ENCODE results near the gene BHLHA9. TPM values are rescaled to one million over a fixed set of nuclear protein-coding genes. Genes with fewer than 3 reads are reported as not detected.

The BHLHA9 gene
- total RNA-seq, 2 donors from 2014 or later: not detected

DNA sequence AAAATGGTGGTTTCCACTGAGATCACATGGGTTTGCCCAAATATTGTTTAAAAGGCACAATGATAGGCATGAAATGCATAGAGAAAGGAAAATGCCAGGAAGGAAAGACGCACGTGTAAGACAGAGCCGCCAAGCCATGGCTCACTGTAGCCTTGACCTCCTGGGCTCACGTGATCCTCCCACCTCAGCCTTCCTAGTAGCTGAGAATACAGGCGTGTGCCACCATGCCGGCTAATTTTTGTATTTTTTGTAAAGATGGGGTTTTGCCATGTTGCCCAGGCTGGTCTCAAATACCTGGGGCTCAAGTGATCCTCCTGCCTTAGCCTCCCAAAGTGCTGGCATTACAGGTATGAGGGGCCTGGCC lies 4.0 kb downstream of the BHLHA9 start:
- H3K27me3 ChIP-seq (replicated peaks; ENCODE audit: insufficient read depth): no peaks in the 10 kb centered on the region
- DNase-seq (ENCODE audit: low spot score): no peak
- H3K36me3 ChIP-seq: no peaks in the 10 kb centered on the region
- H3K4me1 ChIP-seq (ENCODE audit: control insufficient read depth in 1 of 2, low read depth in 2 of 2): peaks cover 8 to 21% of the 10 kb centered on the region in 2 donors
- no peak overlapping the region for H3K4me3 ChIP-seq
- H3K27ac ChIP-seq: no peak overlapping the region
- TF ChIP-seq, protein P1, sequence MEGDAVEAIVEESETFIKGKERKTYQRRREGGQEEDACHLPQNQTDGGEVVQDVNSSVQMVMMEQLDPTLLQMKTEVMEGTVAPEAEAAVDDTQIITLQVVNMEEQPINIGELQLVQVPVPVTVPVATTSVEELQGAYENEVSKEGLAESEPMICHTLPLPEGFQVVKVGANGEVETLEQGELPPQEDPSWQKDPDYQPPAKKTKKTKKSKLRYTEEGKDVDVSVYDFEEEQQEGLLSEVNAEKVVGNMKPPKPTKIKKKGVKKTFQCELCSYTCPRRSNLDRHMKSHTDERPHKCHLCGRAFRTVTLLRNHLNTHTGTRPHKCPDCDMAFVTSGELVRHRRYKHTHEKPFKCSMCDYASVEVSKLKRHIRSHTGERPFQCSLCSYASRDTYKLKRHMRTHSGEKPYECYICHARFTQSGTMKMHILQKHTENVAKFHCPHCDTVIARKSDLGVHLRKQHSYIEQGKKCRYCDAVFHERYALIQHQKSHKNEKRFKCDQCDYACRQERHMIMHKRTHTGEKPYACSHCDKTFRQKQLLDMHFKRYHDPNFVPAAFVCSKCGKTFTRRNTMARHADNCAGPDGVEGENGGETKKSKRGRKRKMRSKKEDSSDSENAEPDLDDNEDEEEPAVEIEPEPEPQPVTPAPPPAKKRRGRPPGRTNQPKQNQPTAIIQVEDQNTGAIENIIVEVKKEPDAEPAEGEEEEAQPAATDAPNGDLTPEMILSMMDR (IDR thresholded peaks at IDR 0.05): no peak
- no peak for ATAC-seq (ENCODE audit: insufficient number of reproducible peaks, low FRiP score, low read depth)
- H3K9me3 ChIP-seq: no peaks in the 10 kb centered on the region

DNA sequence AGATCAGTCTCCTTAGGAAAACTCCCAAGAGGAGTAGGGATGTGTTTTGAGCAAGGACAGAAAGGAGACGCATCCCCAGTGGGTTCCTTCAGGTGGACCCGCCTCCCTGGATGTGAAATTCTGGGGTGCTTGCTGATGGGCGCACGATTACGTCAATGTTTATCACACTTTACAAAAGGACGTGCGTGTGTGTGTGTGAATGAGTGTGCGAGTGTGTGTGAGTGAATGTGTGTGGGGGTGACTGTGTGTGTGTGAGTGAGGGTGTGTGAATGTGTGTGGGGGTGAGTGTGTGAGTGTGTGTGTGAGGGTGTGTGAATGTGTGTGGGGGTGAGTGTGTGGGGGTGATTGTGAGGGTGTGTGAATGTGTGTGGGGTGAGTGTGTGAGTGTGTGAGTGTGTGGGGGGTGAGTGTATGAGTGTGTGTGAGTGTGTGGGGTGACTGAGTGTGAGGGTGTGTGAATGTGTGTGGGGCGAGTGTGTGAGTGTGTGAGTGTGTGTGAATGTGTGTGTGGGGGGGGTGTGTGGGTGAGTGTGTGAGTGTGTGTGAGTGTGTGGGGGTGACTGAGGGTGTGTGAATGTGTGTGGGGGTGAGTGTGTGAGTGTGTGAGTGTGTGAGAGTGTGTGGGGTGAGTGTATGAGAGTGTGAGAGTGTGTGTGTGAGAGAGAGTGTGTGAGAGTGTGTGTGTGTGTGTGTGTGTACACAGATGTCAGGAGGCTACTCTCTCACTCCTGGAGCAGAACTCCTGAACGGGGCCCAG lies 5.1 kb downstream of the BHLHA9 start:
- H3K4me1 ChIP-seq (ENCODE audit: control insufficient read depth in 1 of 2, low read depth in 2 of 2): peaks cover 5 to 28% of the 10 kb centered on the region in 2 donors
- H3K4me3 ChIP-seq: no peak overlapping the region
- TF ChIP-seq, protein P1 (IDR thresholded peaks at IDR 0.05): no peak
- no peaks in the 10 kb centered on the region for H3K27me3 ChIP-seq (replicated peaks; ENCODE audit: insufficient read depth)
- ATAC-seq (ENCODE audit: insufficient number of reproducible peaks, low FRiP score, low read depth): no peak
- H3K27ac ChIP-seq: no peak overlapping the region
- DNase-seq (ENCODE audit: low spot score): no peak
- no peaks in the 10 kb centered on the region for H3K36me3 ChIP-seq
- no peaks in the 10 kb centered on the region for H3K9me3 ChIP-seq

DNA sequence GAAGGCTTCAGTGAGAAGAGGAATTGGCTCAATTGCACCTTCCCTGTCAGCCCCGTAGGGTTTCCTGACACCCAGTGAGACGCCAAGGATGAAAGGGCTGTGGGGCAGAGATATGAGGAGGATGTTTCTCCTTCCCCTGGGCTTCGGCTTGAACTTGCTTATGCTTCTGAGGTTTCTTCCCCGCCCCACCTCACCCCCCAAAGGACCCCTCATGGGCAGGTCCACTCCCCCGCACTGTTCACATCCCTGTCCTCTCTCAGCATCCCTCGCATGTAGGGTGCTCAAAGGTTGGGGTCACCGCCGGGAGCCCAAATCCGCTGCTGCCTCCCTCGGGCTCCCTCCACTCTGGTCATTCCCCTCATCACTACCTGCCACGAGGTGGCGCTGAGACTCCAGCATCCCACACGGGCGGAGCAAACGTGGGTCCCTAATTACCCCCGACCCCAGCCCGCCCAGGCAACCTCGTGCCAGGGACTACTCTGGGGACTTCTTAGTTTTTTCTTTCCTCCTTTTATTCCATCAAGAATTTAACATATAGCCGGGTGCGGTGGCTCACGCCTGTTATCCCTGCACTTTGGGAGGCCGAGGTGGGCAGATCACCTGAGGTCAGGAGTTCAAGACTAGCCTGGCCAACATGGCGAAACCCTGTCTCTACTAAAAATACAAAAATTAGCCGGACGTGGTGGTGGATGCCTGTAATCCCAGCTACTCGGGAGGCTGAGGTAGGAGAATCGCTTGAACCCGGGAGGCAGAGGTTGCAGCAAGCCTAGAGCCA lies 5.9 kb downstream of the BHLHA9 start:
- Histone ChIP-seq H3K27ac (no peak overlapping the region), H3K4me1 (ENCODE audit: control insufficient read depth in 1 of 2, low read depth in 2 of 2) (peaks cover 4 to 30% of the 10 kb centered on the region in 2 donors), H3K4me3 (peak overlapping the region; percentile 44), H3K9me3 (no peaks in the 10 kb centered on the region), H3K27me3 (replicated peaks; ENCODE audit: insufficient read depth) (no peaks in the 10 kb centered on the region), H3K36me3 (no peaks in the 10 kb centered on the region)
- TF ChIP-seq, protein P1 (IDR thresholded peaks at IDR 0.05): peak; percentile 90
- DNase-seq (ENCODE audit: low spot score) (no peak), ATAC-seq (ENCODE audit: insufficient number of reproducible peaks, low FRiP score, low read depth) (peak; percentile 17)

DNA sequence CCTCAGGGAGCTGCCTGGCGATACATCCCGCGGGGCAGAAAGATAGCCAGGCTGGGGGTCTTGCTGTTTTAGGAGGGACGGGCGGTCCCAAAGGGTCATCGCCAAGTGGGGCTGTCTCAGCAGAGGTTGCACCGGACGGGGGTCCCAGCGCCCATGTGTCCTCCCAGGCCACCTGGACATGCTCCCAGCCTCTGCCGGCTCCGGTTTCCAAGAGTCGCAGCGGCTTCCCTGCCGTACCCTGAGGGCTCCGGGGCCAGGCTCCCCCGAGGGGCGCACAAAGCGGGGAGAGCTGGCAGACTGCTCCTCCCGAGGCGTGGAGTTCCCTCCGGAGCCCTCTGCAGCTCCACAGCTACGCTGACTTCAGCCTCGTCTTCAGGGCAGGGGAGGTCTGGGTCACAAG lies 10.4 kb downstream of the BHLHA9 start:
- Histone ChIP-seq H3K27me3 (replicated peaks; ENCODE audit: insufficient read depth) (no peaks in the 10 kb centered on the region), H3K4me3 (peak overlapping the region; percentile 70), H3K36me3 (no peaks in the 10 kb centered on the region), H3K4me1 (ENCODE audit: control insufficient read depth in 1 of 2, low read depth in 2 of 2) (peaks cover 4 to 30% of the 10 kb centered on the region in 2 donors), H3K9me3 (no peaks in the 10 kb centered on the region), H3K27ac (peak overlapping the region in 1 of 2 donors; percentile 12)
- TF ChIP-seq, protein P1 (IDR thresholded peaks at IDR 0.05): no peak
- no peak for DNase-seq (ENCODE audit: low spot score)
- no peak for ATAC-seq (ENCODE audit: insufficient number of reproducible peaks, low FRiP score, low read depth)

DNA sequence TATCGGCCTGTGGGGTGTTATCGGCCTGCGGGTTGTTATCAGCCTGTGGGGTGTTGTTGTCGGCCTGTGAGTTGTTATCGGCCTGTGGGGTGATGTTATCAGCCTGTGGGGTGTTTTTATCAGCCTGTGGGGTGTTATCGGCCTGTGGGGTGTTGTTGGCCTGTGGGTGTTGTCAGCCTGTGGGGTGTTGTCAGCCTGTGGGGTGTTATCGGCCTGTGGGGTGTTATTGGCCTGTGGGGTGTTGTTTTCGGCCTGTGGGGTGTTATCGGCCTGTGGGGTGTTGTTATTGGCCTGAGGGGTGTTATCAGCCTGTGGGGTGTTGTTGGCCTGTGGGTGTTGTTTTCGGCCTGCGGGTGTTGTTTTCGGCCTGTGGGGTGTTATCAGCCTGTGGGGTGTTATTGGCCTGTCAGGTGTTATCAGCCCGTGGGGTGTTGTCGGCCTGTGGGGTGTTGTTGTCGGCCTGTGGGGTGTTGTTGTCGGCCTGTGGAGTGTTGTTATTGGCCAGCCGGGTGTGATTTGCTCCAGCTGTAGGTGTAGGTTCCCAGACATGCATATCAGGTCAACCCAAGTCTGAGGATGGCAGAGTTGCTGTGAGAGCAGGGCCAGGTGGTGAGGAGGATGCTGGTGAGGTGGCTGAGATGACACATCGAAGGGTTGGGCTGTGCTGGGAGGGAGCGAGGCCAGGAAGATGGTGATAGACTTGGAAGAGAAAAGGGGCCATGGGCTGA lies 16.3 kb downstream of the BHLHA9 start:
- no peaks in the 10 kb centered on the region for H3K36me3 ChIP-seq
- ATAC-seq (ENCODE audit: insufficient number of reproducible peaks, low FRiP score, low read depth): no peak
- H3K27ac ChIP-seq: no peak overlapping the region
- H3K4me1 ChIP-seq (ENCODE audit: control insufficient read depth in 1 of 2, low read depth in 2 of 2): peaks cover 0 to 1% of the 10 kb centered on the region in 2 donors
- no peaks in the 10 kb centered on the region for H3K27me3 ChIP-seq (replicated peaks; ENCODE audit: insufficient read depth)
- TF ChIP-seq, protein P1 (IDR thresholded peaks at IDR 0.05): no peak
- no peaks in the 10 kb centered on the region for H3K9me3 ChIP-seq
- DNase-seq (ENCODE audit: low spot score): no peak
- no peak overlapping the region for H3K4me3 ChIP-seq

All from thoracic aorta (tissue), 2 donors.